H1 (cell line): ENCODE data around the gene APOL5. TPM values are rescaled to one million over a fixed set of nuclear protein-coding genes. Genes with fewer than 3 reads are reported as not detected.

Experiments used
- CTCF ChIA-PET: fragments of 300-600 bp; sonication (Branson Sonifier 250); formaldehyde crosslinking; loops from one replicate; lab custom pipeline; 2021; ENCODE audit not compliant: partially characterized antibody; lab: Charles Lee
- POLR2A ChIA-PET: fragments of 300-600 bp; sonication (Branson Sonifier 250); formaldehyde crosslinking; loops from one replicate; lab custom pipeline; 2021; ENCODE audit warnings: inconsistent platforms; ENCODE audit not compliant: partially characterized antibody; lab: Charles Lee
- DNase-seq, 2 experiments: peaks; one replicate each; pipeline versions ENCODE4 v3.0.0 to v3.0.0-alpha.2; 2010 to 2022; ENCODE audit warnings: low spot score in 2 of 2, low read depth in 1 of 2, mixed read lengths in 1 of 2
- FAIRE-seq: peaks from 2 replicates; lab custom pipeline; 2011; peaks lifted over from hg19 to GRCh38; lab: Jason Lieb, UNC
- H2AFZ ChIP-seq: 2 replicates; pipeline ENCODE4 v1.8.1; 2012; ENCODE audit warnings: low read length, inconsistent platforms
- H2AK5ac ChIP-seq: 2 replicates; pipeline ENCODE4 v1.6.1; 2013; ENCODE audit warnings: low read depth, low read length
- H2BK120ac ChIP-seq: replicated peaks from 2 replicates; pipeline ENCODE3; 2013; ENCODE audit warnings: low read depth, low read length, inconsistent platforms
- H2BK12ac ChIP-seq: 2 replicates; pipeline ENCODE4 v1.6.1; 2013; ENCODE audit warnings: low read depth, low read length
- H2BK15ac ChIP-seq: 2 replicates; pipeline ENCODE4 v1.6.1; 2013; ENCODE audit warnings: low read length
- H2BK20ac ChIP-seq: 2 replicates; pipeline ENCODE4 v1.6.1; 2013; ENCODE audit warnings: low read length
- H2BK5ac ChIP-seq: 2 replicates; pipeline ENCODE4 v1.6.1; 2013; ENCODE audit warnings: low read depth, low read length
- H3K14ac ChIP-seq: 2 replicates; pipeline ENCODE4 v1.6.1; 2013; ENCODE audit warnings: inconsistent platforms; ENCODE audit not compliant: insufficient read length
- H3K18ac ChIP-seq: 2 replicates; pipeline ENCODE4 v1.6.1; 2013; ENCODE audit warnings: low read length; ENCODE audit errors: extremely low read depth
- H3K23ac ChIP-seq: 2 replicates; pipeline ENCODE4 v1.6.1; 2013; ENCODE audit warnings: inconsistent platforms; ENCODE audit not compliant: insufficient read length
- H3K23me2 ChIP-seq: 2 replicates; pipeline ENCODE4 v1.6.1; 2013; ENCODE audit warnings: low read depth, low read length
- H3K27ac ChIP-seq: 2 replicates; pipeline ENCODE4 v1.6.1; 2011; ENCODE audit warnings: low read depth, low read length, inconsistent platforms
- H3K27me3 ChIP-seq, 4 experiments: replicated peaks in 1 of 4; 1 replicate in 1 of 4; 2 replicates in 3 of 4; pipeline versions ENCODE4 v1.6.1 to v1.8.1; 2011 to 2013; ENCODE audit warnings: low read length in 3 of 4, mild to moderate bottlenecking in 3 of 4, inconsistent platforms in 2 of 4, mixed read lengths in 2 of 4, moderate library complexity in 1 of 4; ENCODE audit not compliant: control insufficient read depth in 3 of 4, insufficient read depth in 3 of 4; ENCODE audit errors: extremely low read depth in 1 of 4
- H3K36me3 ChIP-seq, 4 experiments: 2 replicates each; pipeline versions ENCODE4 v1.6.1 to v1.8.1; 2011 to 2013; ENCODE audit warnings: mild to moderate bottlenecking in 4 of 4, low read length in 3 of 4, moderate library complexity in 2 of 4, control low read depth in 1 of 4, inconsistent platforms in 1 of 4; ENCODE audit not compliant: insufficient read depth in 4 of 4, control insufficient read depth in 2 of 4
- H3K4ac ChIP-seq: replicated peaks from 2 replicates; pipeline ENCODE3; 2013; ENCODE audit warnings: low read length, low read depth, mixed read lengths, inconsistent platforms; ENCODE audit not compliant: insufficient read length
- H3K4me1 ChIP-seq, 4 experiments: replicated peaks in 1 of 4; 1 replicate in 1 of 4; 2 replicates in 3 of 4; pipeline versions ENCODE4 v1.6.1 to v1.8.1; 2011 to 2013; ENCODE audit warnings: low read length in 3 of 4, inconsistent platforms in 2 of 4, mixed read lengths in 1 of 4; ENCODE audit not compliant: insufficient read depth in 4 of 4, control insufficient read depth in 3 of 4
- H3K4me2 ChIP-seq, 2 experiments: 2 replicates each; pipeline versions ENCODE4 v1.6.1 to v1.8.1; 2011 to 2013; ENCODE audit warnings: low read depth in 2 of 2, low read length in 2 of 2, control low read depth in 1 of 2, inconsistent platforms in 1 of 2, mild to moderate bottlenecking in 1 of 2; ENCODE audit not compliant: insufficient read depth in 1 of 2
- H3K4me3 ChIP-seq, 4 experiments: fragments of 200-600, 300-600 bp in 1 of 4; sonication (generic), shearing (Covaris generic), sonication (Bioruptor Twin) in 1 of 4; 2 replicates each; pipeline versions ENCODE4 v1.5.1 to v1.8.1; 2011 to 2016; ENCODE audit warnings: low read length in 4 of 4, low read depth in 3 of 4, control low read depth in 2 of 4, inconsistent platforms in 2 of 4, mild to moderate bottlenecking in 2 of 4, mixed read lengths in 1 of 4, moderate library complexity in 1 of 4; ENCODE audit not compliant: insufficient read depth in 2 of 4; ENCODE audit errors: extremely low read depth in 1 of 4
- H3K56ac ChIP-seq: replicated peaks from 2 replicates; pipeline ENCODE3; 2013; ENCODE audit warnings: low read depth, mild to moderate bottlenecking, mixed read lengths, low read length, inconsistent platforms; ENCODE audit not compliant: insufficient read length
- H3K79me1 ChIP-seq: 2 replicates; pipeline ENCODE4 v1.6.1; 2013; ENCODE audit warnings: low read depth, low read length, control low read depth
- H3K79me2 ChIP-seq, 2 experiments: 2 replicates each; pipeline versions ENCODE4 v1.6.1 to v1.8.1; 2012 to 2013; ENCODE audit warnings: low read length in 2 of 2, mild to moderate bottlenecking in 2 of 2, inconsistent platforms in 1 of 2; ENCODE audit not compliant: insufficient read depth in 2 of 2, control insufficient read depth in 1 of 2
- H3K9ac ChIP-seq, 4 experiments: replicated peaks in 1 of 4; 1 replicate in 1 of 4; 2 replicates in 3 of 4; pipeline versions ENCODE4 v1.6.1 to v1.8.1; 2011 to 2013; ENCODE audit warnings: low read depth in 3 of 4, low read length in 3 of 4, control low read depth in 2 of 4, mild to moderate bottlenecking in 2 of 4, moderate library complexity in 2 of 4, inconsistent platforms in 1 of 4; ENCODE audit errors: extremely low read depth in 1 of 4
- H3K9me3 ChIP-seq, 2 experiments: 2 replicates each; pipeline versions ENCODE4 v1.6.1 to v1.8.1; 2012 to 2013; ENCODE audit warnings: mild to moderate bottlenecking in 2 of 2, moderate library complexity in 2 of 2, control low read depth in 1 of 2, inconsistent platforms in 1 of 2, low read depth in 1 of 2, low read length in 1 of 2, mixed read lengths in 1 of 2; ENCODE audit not compliant: insufficient read depth in 2 of 2
- H4K20me1 ChIP-seq, 2 experiments: replicated peaks in 1 of 2; 2 replicates each; pipeline versions ENCODE3 to v1.8.1; 2011 to 2013; ENCODE audit warnings: inconsistent platforms in 2 of 2, low read length in 2 of 2, mild to moderate bottlenecking in 1 of 2; ENCODE audit not compliant: insufficient read depth in 2 of 2, control insufficient read depth in 1 of 2
- H4K5ac ChIP-seq: 2 replicates; pipeline ENCODE4 v1.6.1; 2013; ENCODE audit warnings: low read length, low read depth, mixed read lengths, inconsistent platforms; ENCODE audit not compliant: insufficient read length
- H4K8ac ChIP-seq: 2 replicates; pipeline ENCODE4 v1.8.0; 2013; ENCODE audit warnings: mild to moderate bottlenecking, moderate library complexity, low read length, inconsistent platforms; ENCODE audit not compliant: insufficient read depth; ENCODE audit errors: extremely low read depth
- H4K91ac ChIP-seq: replicated peaks from 2 replicates; pipeline ENCODE3; 2013; ENCODE audit warnings: low read length, mixed read lengths, inconsistent platforms; ENCODE audit not compliant: insufficient read length
- BRCA1 ChIP-seq: IDR thresholded peaks from 2 replicates; pipeline ENCODE4 v1.6.1; 2012; ENCODE audit warnings: low read depth, low read length, improper control_type of control experiment
- POLR2AphosphoS5 ChIP-seq: IDR thresholded peaks from 2 replicates; pipeline ENCODE4 v1.6.1; 2011; ENCODE audit warnings: low read depth, low read length
- WGBS, 2 experiments: shearing (Covaris generic) in 1 of 2; methylation state at CpG; one replicate each; pipeline versions ENCODE4 v1.1.6 to v1.1.7; 2013 to 2015; ENCODE audit warnings: low lambda C conversion rate in 2 of 2, mixed read lengths in 2 of 2, inconsistent platforms in 1 of 2, low coverage in 1 of 2, missing lambda C conversion rate in 1 of 2; ENCODE audit not compliant: insufficient replicate concordance in 2 of 2, insufficient coverage in 1 of 2, insufficient read length in 1 of 2; ENCODE audit errors: extremely low coverage in 1 of 2, missing lambda C conversion rate in 1 of 2; 5-methylcytosine and 5-hydroxymethylcytosine counted together
- polyA plus RNA-seq, 7 experiments: library from polyadenylated mRNA; depleted of rRNA in 3 of 7; stranded (reverse) in 5 of 7; unstranded in 2 of 7; fragments of >200 nt in 5 of 7; fragments of 200-250 nt in 2 of 7; gene quantifications; 1 replicate in 5 of 7; 2 replicates in 1 of 7; 4 replicates in 1 of 7; pipeline versions ENCODE4 v1.2.1 to v1.2.3, GENCODE V29; 2011 to 2013; ENCODE audit warnings: missing spikeins in 2 of 7, mixed read lengths in 2 of 7
- total RNA-seq: library from RNA; stranded (reverse); fragmentation: NEBNext Ultra II Directional; extraction: Animal tissue kit (Norgen Biotek cat#: 25700); gene quantifications from 2 replicates; pipeline ENCODE4 v1.2.1, GENCODE V29; 2021

The APOL5 gene
- total and polyA plus RNA-seq, 2 of the 8 experiments (the other 6 are each of a cell fraction or from before 2014, with no cell fraction given) = not detected

- ChIA-PET POLR2A (interaction anchor here (1.8 kb wide), 1 partner anchor 14 kb away, joined by 8 read pairs; no protein-coding TSS in a partner anchor), CTCF (interaction anchor here (1.1 to 1.6 kb wide), 2 partner anchors 10 to 329 kb away, joined by 3 to 4 read pairs; no protein-coding TSS in a partner anchor)
- H3K9ac ChIP-seq = no peak overlapping the region
- no peak overlapping the region for H2AFZ ChIP-seq
- FAIRE-seq = no peak
- H2BK5ac ChIP-seq = peak overlapping the region; percentile 35; the same call in 1 of the 2 replicates
- H3K9me3 ChIP-seq = peaks cover 3 to 8% of the 10 kb centered on the region in 2 experiments; a peak in 3 of 4 replicates
- peaks cover 0 to 8% (median 3%) of the 10 kb centered on the region in 4 experiments; a peak in 3 of 8 replicates for H3K36me3 ChIP-seq
- no peaks in the 10 kb centered on the region for H3K79me2 ChIP-seq
- TF ChIP-seq BRCA1 (no peak), POLR2AphosphoS5 (peak; percentile 42; the same call in 1 of the 2 replicates)
- H4K8ac ChIP-seq = no peak overlapping the region
- H3K4me1 ChIP-seq = no peaks in the 10 kb centered on the region
- 0 out of 2 replicates have a peak overlapping the region, but pooled peaks have one; percentile 13 for H2AK5ac ChIP-seq
- no peaks in the 10 kb centered on the region for H4K20me1 ChIP-seq
- no peak overlapping the region for H2BK120ac ChIP-seq
- H3K56ac ChIP-seq = no peak overlapping the region
- H3K27ac ChIP-seq = no peak overlapping the region; the same call in 1 of the 2 replicates
- H3K4me2 ChIP-seq = no peak overlapping the region
- H2BK15ac ChIP-seq = no peak overlapping the region
- H2BK12ac ChIP-seq = no peak overlapping the region
- no peak overlapping the region for H2BK20ac ChIP-seq
- no peak overlapping the region for H4K91ac ChIP-seq
- no peak overlapping the region for H3K18ac ChIP-seq
- H3K23me2 ChIP-seq = 0 out of 2 replicates have a peak, but pooled peaks cover 3% of the 10 kb centered on the region
- DNase-seq = no peak
- H3K27me3 ChIP-seq = no peaks in the 10 kb centered on the region
- H3K79me1 ChIP-seq = no peaks in the 10 kb centered on the region
- no peak overlapping the region for H3K4me3 ChIP-seq
- H3K23ac ChIP-seq = no peak overlapping the region
- H3K14ac ChIP-seq = no peak overlapping the region
- no peak overlapping the region for H4K5ac ChIP-seq
- WGBS, 2 experiments = 94% methylated on average over 12 of the region's 12 CpGs; no CpG with 5 or more reads in 1 of the 2 experiments
- H3K4ac ChIP-seq = no peak overlapping the region
Measured at GRCh38 chr22:35736701-35737100, 19.0 kb downstream of the APOL5 start.
